HG03565 (cell line): Measurements from ENCODE around the gene ALDH18A1.

Source experiments
- ATAC-seq: cut with Tn5 transposase; IDR thresholded peaks from one replicate; pipeline ENCODE4 v1.9.1; 2021; ENCODE audit warnings: mild to moderate bottlenecking, moderate library complexity; ENCODE audit not compliant: unreplicated experiment

ALDH18A1 gene

GRCh38 chr10:95588025-95588424, 68.5 kb downstream of the ALDH18A1 start:
- ATAC-seq, result no peak

DNA sequence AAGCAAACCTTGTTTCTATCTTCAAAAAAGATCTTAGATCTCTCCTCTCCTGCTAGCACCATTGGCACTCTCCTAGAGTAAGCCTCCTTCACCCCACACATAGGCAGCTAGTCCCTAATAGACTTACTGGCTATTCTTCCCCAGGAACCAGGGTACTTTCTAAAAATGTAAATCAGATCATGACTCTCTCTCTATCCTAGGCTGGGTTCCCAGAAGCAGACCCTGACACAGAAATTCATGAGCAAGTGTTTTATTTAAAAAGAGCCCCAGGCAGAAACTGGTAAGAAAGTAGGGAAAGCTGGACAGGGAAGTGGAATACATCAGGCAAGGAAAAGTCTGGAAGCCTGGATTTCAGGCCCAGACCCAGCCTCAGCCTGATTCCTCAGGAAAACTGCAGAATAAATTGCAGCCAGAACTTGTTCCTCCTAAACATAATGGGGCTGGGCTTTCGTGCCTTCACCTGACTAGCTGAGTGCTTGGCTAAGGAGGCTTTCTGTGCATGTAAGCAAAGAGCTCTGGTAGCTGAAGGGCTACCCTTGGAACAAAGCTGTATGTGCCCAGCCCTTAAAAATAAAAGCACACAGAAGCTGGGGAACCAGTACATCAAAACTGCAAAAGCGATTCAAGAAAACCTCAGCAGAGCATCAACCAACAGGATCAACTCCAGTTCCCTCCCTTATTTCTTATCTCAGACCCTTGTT, 76.5 kb downstream of the ALDH18A1 start:
- no peak for ATAC-seq

DNA sequence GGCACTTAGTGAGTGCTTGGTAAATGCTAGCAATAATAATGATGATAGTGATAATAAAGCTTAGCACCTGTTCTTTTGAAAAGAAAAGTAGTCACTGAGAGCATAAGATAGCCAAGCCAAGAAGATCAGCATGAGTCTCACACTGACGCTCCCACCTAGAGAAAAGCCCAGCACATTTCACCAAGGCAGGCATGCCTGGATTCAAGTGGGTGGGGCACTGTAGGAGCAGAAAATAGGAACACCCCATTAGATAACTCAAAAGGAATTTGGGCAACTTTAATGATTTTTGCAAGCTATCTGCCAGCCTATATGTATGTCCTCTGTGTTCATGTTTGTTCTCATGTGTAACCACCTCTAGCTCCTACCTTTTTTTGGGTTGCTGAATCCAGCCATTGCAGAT, 77.2 kb downstream of the ALDH18A1 start:
- ATAC-seq, result no peak

- ATAC-seq, result no peak
Observed at GRCh38 chr10:95578619-95579018, 77.9 kb downstream of the ALDH18A1 start.

DNA sequence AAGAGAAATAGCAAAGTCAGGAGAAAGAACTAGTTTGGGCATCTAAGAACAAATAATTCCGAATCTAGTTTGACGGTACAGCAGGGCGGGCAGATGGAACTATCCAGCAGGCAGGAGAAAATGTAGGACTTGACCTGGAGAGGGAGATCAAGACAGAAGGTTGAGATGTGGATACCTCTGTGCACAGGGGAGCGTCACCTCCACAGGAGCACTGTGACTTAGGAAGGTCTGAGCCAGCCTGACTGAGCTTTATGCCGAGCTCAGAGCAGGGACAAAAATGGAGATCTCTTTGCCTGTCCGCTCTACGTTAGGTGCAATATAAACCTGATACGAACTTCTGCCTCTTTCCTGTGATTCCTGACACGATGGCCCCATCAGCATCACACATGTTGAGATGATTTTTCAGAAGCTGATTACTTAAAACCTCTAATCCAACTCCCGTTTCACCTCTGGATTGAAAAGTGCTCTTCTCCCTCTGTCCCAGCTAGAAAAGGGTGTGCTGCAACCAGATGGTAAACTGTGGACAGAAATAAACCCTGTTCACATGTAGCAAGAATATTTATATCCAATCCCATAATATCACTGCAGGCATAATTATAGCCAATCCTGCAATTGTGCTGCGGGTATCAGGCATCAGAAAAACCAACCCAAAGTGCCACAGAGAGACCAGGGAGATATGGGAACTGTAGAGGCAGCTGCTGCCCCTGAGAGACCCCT, 81.7 kb downstream of the ALDH18A1 start:
- ATAC-seq, result no peak

GRCh38 chr10:95573964-95574604, 82.4 kb downstream of the ALDH18A1 start:
- no peak for ATAC-seq

DNA sequence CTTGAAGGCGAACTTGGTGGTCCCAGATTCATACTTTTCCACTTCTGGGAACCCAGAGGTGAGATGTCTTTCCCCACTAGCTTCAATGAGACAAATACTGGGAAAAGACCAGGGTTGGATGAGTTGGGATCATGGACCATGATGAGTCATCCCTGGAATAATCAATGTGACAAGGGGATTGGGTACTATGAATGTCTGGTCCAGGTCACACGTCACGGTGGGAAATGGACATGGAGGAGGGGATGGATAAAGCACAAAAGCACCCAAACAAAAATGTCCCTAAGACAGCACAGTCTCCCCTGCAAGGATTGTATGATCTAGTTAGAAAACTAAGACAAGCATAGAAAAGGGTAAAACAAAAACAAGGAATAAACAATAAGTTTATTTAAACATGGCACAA, 83.0 kb downstream of the ALDH18A1 start:
- no peak for ATAC-seq

DNA sequence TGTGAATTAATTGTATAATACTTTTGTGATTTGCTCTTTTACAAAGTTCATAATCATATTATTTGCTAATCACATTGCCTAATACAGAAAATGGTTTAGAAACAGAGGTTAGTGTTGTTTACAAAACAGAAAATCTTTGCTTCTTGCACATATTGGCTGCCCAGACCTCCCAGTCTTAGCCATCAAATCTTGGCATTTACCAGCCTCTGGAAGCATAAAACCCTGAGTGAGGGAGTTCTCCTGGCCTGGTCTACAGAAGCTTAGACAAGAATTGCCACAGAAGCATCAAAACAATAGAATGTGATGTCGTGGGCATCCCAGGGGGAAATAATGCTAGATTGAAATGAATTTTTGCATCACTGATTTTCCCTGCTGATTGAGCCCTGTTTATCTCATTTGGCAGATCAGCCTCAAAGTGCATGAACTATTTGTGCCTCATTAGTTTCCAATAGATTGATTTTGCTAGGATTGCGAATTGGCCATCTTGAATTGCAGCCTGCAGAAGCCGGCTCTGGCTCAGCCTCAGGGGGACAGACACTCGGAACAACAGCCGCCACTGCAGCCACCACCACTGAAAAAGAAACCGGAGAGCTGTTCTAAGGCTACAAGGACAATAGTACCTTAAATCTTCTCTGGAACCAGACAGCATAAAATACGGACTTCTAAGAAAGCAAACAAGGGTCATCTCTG, 84.2 kb downstream of the ALDH18A1 start:
- ATAC-seq, result no peak

DNA sequence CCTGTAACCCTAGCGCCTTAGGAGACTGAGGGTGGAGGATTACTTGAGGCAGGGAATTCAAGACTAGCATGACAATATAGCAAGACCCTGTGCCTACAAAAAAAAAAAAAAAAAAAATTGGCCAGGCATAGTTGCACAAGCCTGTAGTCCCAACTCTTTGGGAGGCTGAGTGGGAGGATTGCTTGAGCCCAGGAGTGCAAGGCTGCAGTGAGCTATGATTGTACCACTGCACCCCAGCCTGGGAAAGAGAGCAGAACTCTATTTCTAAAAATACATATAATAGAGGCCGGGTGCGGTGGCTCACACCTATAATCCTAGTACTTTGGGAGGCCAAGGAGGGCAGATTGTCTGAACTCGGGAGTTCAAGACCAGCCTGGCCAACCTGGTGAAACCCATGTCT, 85.1 kb downstream of the ALDH18A1 start:
- no peak for ATAC-seq

- no peak for ATAC-seq
Observed at GRCh38 chr10:95569368-95569767, 87.1 kb downstream of the ALDH18A1 start.

DNA sequence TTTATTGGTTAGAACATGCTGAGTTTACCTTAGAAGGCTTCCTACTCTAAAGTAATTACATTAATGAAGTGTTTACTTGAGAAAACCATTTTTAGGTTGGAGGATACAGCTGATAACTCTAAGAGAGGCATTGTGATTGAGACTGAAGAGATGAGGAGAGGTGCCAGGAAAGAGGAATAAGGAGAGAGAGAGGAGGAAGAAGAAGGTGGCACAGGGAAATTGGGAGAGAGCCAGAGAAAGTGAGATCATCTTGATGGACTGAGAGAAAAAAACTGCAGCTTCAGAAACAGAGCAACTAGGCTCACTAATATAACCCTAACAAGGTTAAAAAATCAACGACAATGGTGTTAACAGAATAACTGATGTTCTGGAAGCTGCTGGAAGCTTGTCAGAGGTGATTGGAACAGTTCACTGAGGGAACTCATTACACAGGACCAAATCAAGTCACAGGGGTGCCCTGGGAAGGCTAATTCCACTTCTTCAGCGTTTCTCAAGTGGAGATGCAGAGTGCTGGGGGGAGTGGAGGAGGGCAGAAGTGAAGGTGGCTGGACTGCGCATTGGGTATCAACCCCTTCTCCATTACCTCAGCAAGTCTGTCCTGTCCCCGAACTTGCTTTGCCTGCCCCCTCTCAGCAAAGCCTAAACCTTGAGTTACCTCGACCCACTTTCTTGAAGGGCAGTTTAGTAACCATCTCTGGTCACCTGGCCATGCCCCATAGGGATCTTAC, 88.4 kb downstream of the ALDH18A1 start:
- ATAC-seq, result no peak

DNA sequence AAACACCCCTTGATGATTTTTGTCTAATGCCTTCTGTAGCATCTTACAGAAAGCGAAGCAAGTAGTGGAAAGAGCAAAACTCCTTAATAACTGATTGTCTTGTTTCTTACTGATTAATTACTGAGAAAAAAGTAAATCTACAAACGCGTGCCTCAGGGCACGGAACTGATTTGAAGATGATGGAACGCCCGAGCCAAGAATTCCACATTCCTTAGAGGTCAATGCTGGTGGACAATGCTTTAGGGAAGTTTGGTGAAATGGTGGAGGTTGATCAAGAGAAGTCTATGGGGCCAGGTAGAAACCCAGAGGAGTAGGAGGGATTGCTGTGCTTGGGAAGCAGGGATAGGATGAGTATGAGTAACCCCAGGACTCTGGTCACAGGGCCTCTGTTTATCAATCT, 90.4 kb downstream of the ALDH18A1 start:
- no peak for ATAC-seq

DNA sequence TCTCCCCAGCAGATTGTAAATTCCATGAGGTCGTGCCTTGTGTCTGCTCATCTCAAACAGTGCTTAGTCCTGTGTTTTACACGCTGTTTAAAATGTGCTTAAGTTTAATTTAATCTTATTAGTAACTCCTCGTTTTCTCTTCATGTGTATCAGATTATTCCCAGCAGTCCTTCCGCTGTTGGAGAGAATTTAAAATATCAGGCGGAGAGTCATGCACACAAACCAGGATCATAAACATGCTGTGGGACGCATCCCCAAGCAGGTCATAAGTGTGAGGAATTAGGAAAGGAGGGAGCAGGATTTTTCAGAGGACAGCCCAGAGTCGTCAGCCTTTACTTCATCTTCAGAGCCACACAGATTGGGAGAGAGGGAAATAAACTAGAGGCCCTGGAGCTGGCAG, 91.2 kb downstream of the ALDH18A1 start:
- ATAC-seq, result no peak

- no peak for ATAC-seq
Observed at GRCh38 chr10:95564291-95564690, 92.2 kb downstream of the ALDH18A1 start.

DNA sequence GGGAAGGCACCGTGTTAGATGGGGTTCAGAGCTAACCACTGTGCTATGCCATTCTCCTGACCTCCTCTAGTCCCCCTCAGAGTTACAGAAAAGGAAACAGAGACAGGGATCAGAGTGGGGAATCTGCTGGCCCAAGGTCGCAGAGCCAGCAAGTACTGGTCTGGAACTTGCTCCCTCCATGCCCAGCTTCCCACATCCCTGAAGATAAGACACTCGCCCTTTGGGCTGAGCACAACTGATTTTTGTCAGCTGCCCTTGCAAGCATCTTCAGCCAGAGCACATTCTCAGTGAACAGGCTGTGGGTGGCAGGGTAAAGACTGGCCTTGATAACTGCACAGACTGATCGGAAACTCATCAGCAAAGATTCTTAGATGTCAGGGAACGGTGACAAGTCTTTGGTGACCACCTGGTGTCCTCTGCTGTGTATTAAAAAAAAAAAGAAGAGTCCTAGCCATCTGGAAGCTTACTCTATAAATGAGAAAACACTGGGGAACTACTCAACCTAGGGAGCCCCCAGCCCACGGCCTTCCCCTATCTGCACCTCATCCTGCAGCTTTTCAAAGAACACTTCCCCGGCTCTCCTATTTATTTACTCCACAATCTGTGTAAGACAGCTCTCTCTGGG, 94.1 kb downstream of the ALDH18A1 start:
- no peak for ATAC-seq

- ATAC-seq, result no peak
Observed at GRCh38 chr10:95561864-95562177, 94.7 kb downstream of the ALDH18A1 start.

- peak; percentile 98 for ATAC-seq
Observed at GRCh38 chr10:95561177-95561863, 95.2 kb downstream of the ALDH18A1 start, which contains the start of gene SORBS1. TSS of gene SORBS1 (minus strand) at chr10:95561371. CDS start at chr10:95441135, 120,236 bp downstream.

GRCh38 chr10:95560278-95561176, 96.0 kb downstream of the ALDH18A1 start:
- ATAC-seq, result no peak

DNA sequence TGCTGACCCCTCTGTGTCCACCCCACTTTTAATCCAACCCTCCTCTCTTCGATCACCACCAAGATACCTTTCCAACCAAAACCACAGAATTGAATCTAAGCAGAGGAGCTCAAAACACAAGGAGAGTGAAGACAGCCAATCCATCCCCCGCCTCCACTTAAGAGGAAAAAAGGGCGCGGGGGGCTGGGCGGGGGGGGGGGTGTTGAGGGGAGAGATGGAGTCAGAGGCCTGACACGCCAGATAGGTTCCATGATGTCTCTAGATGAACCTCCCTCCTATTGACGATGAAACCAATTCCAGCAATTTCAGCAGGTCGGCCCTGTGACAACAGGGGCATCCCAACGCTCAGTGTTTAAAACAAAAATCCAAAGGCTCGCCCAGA, 96.6 kb downstream of the ALDH18A1 start:
- no peak for ATAC-seq
